Nucleus accumbens (tissue), 56 donors: ENCODE results near the gene LITAFD.
A peak's percentile ranks its signal among the peaks of the same experiment; 100 is the strongest.

Experiments
- DNase-seq, 56 donors: peaks; one replicate each; lab custom pipeline; 2025; lab: John Stamatoyannopoulos, UW

The LITAFD gene

DNA sequence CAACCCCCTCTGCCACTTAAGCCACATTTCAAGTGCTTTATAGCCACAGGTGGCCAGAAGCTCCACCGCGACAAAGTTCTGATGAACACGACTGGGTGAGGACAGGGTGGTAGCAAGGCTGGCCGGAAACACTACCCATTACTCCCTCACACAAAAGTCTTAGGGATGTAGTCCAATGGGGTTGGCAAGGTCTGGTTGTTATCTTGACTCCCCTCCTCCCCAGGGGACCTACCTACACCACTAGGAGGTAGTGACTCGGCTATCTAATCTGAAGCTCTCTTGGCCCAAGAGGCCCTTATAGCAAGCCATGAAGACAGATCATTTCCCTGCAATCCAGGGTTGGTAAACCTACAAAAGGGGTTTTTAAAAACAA is 8.4 kb downstream of the LITAFD start:
- no peak for DNase-seq

DNA sequence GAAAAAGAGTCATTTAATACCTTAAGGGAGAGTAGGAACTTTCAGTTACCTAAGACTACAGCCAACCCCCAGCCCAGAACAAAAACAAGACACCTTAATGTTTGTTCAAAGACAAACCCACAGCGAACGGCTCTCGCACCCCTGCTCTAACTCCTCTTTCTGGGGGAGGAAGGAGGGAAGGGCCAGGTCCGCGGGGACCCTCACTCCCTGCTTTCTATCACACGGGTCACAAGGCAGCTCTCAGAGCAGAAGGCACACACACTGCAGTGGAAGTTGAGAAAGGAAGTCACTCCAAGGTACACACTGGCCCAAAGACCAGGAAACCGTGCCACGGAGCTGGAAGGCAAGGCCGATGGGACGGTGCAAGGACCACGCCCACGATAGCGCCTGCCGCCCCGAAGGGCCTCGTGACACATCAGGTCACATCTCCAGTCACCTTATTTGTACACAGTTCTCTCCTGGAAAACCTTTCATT is 10.0 kb downstream of the LITAFD start:
- no peak for DNase-seq

DNA sequence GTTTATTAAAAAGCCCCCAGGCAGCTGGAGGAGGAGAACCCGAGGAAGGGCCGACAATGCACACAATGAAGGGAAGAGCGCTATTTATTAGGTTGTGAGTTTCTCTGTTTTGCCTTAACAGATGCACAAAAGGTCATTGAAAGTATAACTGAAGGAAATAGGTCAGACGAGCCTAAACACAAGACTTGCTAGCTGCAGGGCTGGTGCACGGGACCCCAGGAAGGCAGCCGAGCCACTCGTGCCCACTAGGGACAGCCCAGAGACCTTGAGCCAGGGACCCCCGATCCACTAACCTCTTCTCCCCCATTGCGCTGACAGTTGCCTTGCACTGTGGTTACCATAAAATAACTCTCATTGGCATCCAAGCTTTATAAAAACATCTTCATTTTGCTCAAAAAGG is 11.3 kb downstream of the LITAFD start:
- no peak for DNase-seq

DNA sequence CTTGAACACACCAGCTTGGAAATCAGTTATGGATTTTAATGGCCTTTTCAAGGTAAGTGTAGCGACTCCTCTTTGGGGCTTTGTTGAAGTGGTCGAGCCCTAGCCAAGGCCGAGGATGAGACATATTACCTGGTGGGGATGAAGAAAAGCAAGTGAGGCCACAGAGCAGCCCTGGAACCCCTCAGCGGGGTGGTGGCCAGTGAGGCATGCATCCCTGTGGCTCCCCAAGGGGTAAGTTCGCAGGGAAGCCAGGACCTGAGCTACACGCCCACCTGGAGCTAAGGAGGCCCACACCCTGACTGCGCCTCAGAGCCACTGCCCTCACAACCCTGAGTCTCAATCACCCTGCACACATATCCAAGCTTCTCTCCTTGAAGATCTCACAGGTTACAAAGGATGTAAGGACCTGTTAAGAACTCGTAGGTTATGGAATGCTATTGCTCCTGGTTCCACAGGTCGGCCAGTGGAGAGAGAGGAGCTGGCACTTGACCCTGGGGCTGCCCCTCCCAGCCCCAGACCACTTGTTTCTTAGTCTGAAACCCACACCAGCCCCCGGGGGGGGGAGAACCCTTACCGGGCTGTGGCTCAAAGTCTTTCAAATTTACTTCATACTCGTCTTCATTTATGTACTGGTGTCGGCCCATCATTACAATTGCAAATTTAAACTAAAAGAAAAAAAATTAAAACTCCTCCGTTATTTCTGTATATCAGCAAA is 12.0 kb downstream of the LITAFD start:
- no peak for DNase-seq

DNA sequence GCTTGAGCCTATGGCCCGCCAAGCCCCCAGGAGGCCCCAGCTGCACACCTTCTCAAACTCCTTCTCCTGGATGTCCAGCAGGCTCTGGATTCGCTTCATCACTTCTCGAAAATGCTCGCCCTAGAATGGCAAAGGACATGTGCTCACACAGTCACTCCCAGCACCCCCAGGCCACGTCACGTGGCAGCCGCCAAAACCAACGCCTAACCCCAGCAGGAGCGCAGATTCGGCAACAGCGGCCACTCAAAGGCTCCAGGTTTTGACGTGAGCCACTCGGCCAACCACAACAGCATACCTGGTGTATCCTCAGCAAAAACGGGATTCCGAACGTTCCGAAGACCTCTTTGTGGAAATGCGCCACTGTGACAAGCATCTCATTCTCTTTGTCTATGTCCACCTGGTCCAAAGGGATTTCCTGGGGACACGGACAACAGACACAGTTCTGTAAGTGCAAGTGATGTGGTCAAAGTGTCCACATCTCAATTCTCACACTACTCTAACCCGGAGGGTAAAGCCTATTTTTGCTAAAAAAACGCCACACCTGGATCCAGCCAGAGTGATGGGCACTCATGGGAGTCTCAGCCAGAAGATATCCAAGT is 12.7 kb downstream of the LITAFD start:
- DNase-seq: no peak

DNA sequence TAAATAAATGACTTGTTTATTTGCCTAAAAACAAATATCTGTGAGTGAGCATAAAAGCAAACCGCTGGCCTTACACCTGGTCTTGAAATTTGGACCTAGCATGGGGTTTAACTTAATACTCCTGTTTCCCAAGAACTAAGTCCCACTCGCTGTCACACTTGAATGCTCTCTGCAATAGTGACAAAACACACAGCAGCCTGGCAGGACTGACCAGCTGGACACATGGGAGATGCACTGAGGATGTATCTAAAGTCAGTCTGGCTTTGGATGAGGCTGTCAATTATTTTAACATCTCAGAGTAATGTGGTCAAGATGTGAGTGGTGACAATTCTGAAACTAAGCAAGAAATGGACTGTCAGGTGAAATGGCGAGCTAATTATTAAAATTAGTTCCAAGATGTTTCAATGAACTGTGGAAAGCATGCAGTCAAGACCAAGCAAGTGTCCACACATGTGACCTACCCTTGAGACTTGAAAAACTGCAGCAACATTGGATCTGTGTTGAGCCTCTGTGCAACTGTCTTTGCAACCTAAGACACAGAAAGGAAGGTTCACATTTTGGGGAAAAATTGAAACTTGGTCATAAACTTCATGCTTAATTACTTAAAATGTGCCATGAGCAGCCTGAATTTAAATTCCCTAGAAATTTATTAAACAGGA is 16.6 kb downstream of the LITAFD start:
- no peak for DNase-seq

DNA sequence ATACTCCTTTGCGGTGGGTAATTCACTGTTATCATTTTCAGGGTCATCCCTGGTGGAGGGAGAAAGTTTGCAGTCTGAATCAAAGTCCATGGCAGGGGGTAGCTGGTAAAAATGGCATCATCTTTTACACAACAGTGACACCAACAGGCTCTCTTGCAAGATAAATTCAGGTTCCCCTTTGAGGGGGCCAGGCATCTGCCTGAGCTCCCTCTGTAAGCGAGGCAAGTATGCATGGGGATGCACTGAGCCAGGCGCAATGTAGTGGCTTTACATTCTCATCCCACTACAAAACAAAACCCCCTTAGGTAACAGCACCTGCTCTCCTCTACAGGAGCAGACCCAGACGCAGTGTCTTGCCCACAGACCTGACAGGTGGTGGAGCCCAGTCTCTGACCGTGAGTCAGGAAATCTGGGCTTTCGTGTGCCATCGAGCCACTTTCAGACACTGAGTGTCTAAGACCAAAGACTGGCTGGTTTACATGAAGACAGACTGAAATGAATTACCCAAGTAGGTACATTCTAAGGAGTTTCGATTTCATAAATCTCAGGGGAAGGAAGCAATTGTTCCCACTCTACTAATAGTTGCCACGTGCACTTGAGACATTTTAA is 17.7 kb downstream of the LITAFD start:
- no peak for DNase-seq

DNA sequence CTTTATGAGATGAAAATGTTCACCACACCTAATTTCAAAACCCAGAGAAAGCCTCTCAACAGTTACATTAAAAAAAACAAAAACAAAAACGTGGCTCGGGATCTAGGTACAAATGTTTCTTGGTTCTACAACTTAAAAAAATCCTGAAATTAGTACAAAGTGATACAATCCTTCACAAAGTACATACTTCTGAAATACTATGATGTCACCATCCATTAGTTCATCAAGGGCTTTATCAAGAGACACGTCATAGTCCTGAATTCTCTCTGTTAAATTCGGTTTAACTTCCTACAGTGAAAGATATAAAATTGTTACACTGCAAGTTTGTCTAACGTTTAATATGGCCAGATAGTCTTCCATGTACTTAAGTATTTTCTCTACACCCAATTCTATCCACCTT is 18.2 kb downstream of the LITAFD start:
- no peak for DNase-seq

DNA sequence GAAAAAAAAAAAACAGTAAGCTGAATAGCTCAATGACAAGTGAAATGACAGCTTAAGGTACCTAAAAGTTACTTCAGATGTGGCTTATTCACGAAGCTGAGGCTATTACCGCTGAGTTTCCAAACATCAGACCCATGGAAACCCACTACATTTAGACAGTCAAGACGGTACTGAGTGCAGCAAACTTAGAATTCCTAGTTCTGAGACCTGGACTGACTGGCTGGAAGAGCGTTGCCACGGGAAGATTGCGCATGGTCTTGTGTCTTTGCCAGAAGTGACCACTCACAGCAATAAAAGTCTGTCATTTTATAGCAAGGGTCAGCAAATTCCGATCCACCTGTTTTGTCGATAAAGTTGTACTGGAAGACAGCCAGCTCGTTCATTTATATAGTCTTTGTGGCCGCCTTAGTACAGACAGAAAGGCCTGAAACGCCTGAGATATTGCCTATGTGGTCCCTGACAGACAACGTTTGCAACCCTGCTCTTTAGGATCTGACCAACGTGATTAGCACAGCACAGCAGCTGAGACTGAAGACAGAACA is 19.2 kb downstream of the LITAFD start:
- DNase-seq: no peak

DNA sequence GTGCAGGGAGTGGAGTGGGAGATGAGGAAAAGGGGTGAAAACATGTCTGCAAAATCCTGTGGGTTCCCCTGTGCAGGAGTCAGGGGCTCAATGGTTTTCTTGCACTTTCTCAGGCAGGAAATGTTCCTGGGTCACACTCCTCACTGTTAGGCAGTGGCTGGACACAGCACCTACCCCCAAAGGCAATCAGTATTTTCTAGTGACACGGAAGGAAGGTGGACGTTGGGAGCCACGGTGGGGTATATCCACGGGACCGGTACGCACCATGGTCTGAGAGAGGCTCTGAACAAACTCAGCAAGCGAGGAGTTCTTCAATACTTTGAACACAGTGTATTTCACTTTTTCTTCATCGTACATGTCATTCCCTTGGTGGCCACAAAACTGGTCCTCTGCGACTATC is 20.9 kb downstream of the LITAFD start:
- no peak for DNase-seq

DNA sequence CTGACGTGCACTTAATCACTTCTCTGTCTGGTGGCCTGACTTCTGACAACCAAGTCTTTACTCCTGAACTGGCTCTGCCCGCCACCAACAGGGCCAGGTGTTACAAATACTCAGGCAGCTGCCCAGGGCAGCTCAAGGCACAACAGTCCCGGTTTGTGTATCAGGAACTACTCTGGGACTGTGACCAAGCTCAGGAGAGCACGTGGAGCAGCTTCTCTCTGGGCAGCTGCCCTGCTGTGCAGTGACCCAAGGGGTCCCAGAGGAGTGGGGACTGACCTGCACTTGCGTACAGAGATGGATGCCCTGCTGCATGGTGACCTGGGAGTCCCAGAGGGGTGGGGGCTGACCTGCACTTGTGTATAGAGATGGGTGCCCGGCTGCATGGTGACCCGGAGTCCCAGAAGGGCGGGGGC is 21.9 kb downstream of the LITAFD start:
- DNase-seq: no peak

DNA sequence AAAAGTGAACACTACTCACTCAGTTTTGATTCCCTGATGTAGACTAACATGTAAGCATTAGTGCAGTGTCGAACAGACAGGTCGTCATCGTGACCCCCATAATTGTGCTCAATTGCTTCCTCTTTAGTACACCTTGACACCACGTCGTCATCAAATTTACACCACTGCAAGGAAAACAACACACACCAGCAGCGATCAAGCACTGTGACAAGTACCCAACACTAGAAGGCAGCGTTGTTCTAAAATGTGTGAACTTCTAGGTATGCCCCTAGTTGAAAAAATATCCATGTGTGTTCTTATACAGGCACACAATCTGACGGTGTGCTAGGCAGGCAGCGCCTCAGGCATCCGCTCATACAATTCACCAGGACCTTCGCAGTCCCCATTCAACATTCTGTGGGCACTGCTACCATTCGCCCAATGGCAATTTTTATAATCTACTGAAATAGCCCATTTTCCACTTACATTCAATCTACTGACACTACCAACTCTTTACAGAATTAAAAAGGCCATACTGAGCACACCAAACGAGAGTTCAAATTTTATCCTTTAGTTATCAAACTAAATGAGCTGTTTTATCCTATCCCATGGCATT is 23.1 kb downstream of the LITAFD start:
- DNase-seq: no peak

DNA sequence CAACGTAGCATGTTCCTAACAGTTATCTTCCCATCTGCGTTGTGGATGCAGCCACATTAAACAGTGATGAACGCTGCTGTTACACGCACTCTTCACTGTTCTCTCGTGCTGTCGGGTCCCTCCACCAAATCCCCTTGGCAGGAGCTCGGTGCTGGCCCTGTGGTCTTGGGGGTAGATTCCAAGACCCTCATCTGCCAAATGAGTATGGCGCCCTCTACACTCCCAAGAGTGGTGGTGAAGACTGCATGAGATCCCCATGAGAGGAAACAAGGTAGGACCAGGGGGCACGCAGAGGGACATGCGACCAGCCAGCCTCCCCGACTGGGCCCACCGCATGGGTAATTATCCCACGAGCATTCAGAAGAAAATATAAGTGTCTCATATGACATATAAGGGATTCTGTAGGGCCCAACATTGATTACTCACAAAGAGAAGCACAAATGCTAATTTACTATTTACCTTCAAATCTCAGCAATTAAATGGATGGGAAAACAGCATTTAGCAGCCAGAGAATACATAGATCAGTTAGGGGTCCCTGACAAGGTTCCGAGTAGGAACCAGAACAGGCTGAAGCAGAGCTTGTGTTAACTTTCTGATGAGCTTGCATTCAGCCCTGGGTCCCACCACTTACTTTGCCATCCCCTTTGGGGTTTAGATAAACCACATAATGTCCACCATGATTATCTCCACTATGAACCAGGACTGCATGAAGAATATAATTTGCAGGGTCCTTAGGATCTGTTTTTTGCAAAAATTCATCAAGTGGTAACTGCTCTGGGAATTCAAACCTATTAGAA is 23.8 kb downstream of the LITAFD start:
- no peak for DNase-seq

DNA sequence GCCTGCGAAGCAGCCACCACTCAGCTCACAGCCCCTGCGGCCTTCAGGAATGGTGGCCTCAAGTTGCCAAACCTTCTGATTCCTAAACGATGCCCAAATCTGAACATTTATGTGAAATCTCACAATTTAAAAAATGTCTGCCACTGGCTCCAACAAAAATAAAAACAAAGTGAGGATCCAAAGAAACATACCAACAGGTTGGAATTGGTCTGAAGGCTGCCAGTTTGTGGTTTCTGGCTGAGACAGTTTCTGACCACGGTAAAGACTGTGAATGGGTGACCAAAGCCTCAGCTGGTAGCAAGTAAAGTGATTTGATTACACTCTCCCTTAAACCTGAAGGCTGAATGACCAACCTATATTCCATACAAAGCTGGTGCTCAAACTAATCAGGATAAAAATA is 24.9 kb downstream of the LITAFD start:
- DNase-seq: no peak

DNA sequence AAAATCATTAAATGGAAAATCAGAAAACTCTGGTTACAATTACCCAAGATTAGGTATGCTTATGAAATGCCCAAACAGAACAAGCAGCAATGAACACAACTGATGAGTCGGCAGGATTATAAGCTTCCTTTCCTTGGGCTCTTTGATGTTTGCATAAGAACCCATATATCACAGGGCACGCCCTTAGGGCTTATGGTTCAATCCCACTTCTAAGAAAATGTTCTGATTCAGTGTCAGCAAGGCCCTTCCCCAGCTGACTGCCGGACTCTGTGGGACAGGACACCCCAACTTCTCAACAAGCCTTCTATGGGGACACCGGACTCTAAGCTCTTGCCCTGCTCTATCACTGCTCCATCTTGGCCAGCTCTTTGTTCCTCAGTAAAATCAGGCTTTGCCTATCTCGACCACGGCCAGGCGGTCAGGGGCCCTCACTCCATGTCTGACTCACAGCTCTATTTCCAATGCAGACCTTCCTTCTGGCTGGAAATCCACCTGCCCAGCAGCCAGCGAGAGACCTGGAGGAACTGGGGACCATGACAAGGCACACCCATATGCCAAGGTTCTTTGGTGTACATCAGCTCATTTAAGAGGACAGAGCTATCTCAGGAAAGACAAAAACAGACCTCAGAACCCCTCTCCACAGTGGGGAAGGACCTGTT is 26.8 kb downstream of the LITAFD start:
- no peak for DNase-seq

DNA sequence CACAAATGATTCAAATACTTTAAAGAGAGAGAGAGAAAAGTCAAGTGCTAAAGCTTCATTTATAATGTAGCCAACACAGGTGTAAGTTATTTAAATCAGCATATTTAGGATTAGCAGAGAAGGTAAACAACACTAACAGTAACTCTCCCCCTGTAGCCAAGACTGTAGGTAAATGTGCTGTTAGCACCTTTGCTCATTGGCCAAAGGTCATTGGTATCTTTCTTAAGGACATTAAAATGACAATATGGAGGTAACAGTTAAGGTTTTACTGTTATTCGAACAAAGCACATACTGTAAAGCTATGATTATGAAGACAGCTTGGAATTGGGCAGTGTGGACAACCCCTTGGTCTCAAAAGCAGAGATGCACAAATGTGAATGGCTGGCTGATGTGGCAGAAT is 28.7 kb downstream of the LITAFD start:
- DNase-seq: no peak

DNA sequence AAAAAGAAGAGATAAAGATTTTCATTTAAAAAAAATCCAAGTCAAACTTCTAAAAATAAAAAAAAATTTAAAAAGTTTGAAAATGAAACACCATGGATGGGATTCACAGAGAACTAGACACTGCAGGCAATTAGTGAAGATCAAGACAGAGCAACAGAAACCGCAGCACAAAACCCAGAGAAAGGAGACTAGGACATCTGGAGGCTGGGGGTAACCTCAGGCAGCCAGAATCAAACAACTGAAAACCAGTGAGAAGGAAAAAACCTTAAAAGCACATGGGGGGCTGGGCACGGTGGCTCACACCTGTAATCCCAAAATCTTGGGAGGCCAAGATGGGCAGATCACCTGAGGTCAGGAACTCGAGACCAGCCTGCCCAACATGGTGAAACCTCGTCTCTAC is 30.6 kb downstream of the LITAFD start:
- DNase-seq: no peak

DNA sequence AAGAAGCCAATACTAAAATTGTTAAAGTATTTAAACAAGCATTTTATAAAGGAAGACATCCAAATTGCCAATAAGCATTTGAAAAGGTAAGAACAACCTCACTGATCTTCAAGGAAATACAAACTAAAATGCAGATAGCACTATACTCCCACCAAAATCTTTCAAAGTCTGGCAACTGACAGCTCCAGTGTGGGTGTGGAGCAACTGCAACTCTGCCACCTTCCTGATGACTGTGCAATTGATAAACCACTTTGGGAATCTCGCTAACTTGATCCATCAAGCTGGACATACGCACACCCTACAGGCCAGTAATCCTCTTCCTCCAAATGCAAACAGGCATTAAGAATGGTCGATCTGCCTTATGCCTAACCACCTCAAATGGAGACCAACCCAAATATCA is 31.9 kb downstream of the LITAFD start:
- DNase-seq: peak in 2 of 56 donors; percentile 16 to 19

DNA sequence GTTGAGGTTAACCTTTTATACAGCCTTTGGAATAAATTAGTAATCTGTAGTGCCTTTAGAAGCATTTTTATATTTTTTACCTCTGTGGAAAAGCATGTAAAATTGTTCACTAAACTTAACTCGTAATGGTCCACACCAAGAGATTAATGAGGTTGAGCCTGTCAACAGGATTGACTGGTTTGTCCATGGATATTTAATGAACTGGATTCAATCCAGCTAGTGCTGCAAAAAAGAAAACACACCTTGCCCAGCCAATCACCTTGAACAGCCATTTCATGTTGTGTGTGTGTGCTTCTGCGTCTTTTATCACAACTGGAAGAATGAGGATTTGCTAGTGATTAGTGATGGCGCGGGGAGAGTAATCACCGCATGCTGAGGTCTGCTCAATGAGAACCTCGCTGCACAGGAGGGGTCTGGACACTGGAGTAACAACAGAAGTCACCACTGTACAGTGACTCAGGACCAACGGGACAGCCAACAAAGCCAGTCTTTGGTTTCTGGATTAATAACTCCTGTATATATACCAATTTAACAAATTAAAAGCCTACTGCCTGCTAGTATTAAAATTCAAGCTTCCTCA is 33.7 kb downstream of the LITAFD start:
- DNase-seq: no peak
